Measurements from ENCODE around the gene AKR1B1. TPM values are rescaled to one million over a fixed set of nuclear protein-coding genes. Genes with fewer than 3 reads are reported as not detected.

The AKR1B1 gene
- total and polyA plus RNA-seq, 2 of the 4 experiments (the other 2 are of a cell fraction): 90.9 to 201 TPM

GRCh38 chr7:134452991-134453473 is 5.9 kb downstream of the AKR1B1 start (continued):
- no peak for TF ChIP-seq CHD1 (IDR thresholded peaks at IDR 0.05; ENCODE audit: low read depth, low read length)

GRCh38 chr7:134452419-134452838 is 6.5 kb downstream of the AKR1B1 start:
- CTCF ChIA-PET: no interaction called here
- 0 out of 3 replicates have a peak overlapping the region, but pooled peaks have one; percentile 53 for H2BK15ac ChIP-seq (ENCODE audit: low read depth, low read length)
- H3K9me3 ChIP-seq (ENCODE audit: control insufficient read depth, insufficient read depth, low read length): no peaks in the 10 kb centered on the region
- no peak for ATAC-seq (ENCODE audit: low read depth)
- H4K20me1 ChIP-seq (ENCODE audit: insufficient read depth, low read length): no peaks in the 10 kb centered on the region
- H3K9me1 ChIP-seq (ENCODE audit: insufficient read depth, low read length): peaks cover 43% of the 10 kb centered on the region
- in situ Hi-C loops (cut with MboI; ENCODE audit: low sequenced_read_pairs): no loop called here
- peaks cover 29 to 85% of the 10 kb centered on the region in 2 experiments; a peak in 3 of 4 replicates for H3K79me1 ChIP-seq (ENCODE audit: low read depth in 1 of 2, low read length in 2 of 2)
- H3K18ac ChIP-seq (ENCODE audit: low read depth, low read length): no peak overlapping the region
- no peaks in the 10 kb centered on the region for H3K27me3 ChIP-seq (ENCODE audit: control insufficient read depth, insufficient read depth, low read length)
- peak overlapping the region; percentile 53; the same call in 1 of the 2 replicates for H3K27ac ChIP-seq (ENCODE audit: insufficient read depth, low read length)
- H4K91ac ChIP-seq (ENCODE audit: insufficient read depth, low read depth, low read length): peak overlapping the region; percentile 59; the same call in 1 of the 2 replicates
- POLR2A ChIA-PET (ENCODE audit: unreplicated experiment): interaction anchor here (0.9 kb wide), 1 partner anchor 20 kb away, joined by 3 read pairs; no protein-coding TSS in a partner anchor
- WGBS, 2 experiments (ENCODE audit: extremely low coverage in 2 of 2, insufficient read length in 1 of 2): no CpG with 5 or more reads among the region's 5 CpGs
- H2AFZ ChIP-seq (replicated peaks; ENCODE audit: low read length, poor library complexity): peak overlapping the region; percentile 18
- H3K4me2 ChIP-seq (ENCODE audit: low read depth, low read length): no peak overlapping the region; the same call in 1 of the 2 replicates
- peaks cover 45% of the 10 kb centered on the region for H3K4me1 ChIP-seq (ENCODE audit: control insufficient read depth, insufficient read depth, low read length)
- H2AK5ac ChIP-seq (ENCODE audit: low read depth, low read length): peak overlapping the region; percentile 65
- H3K14ac ChIP-seq (replicated peaks; ENCODE audit: low read depth, low read length): no peak overlapping the region
- H2BK5ac ChIP-seq (ENCODE audit: low read depth, low read length, poor library complexity, severe bottlenecking): no peak overlapping the region
- H3K36me3 ChIP-seq (ENCODE audit: control insufficient read depth, insufficient read depth, low read length): peaks cover 31% of the 10 kb centered on the region
- dilution Hi-C loops (cut with HindIII; ENCODE audit: low sequenced_read_pairs, unreplicated experiment): no loop called here
- TF ChIP-seq USF2 (IDR thresholded peaks at IDR 0.05; ENCODE audit: low read depth, low read length) (no peak), BHLHE40 (IDR thresholded peaks at IDR 0.05; ENCODE audit: low read depth, low read length) (no peak), NFE2L2 (IDR thresholded peaks at IDR 0.05; ENCODE audit: low read depth, low read length) (no peak), CEBPB (IDR thresholded peaks at IDR 0.05; ENCODE audit: low read depth, low read length) (no peak), CHD1 (IDR thresholded peaks at IDR 0.05; ENCODE audit: low read depth, low read length) (no peak), ELK1 (IDR thresholded peaks at IDR 0.05; ENCODE audit: borderline replicate concordance, low read depth, low read length) (no peak), SMC3 (IDR thresholded peaks at IDR 0.05; ENCODE audit: low read depth, low read length) (no peak), RAD21 (IDR thresholded peaks at IDR 0.05; ENCODE audit: low read length) (no peak)
- H4K5ac ChIP-seq (ENCODE audit: low read depth, low read length): peak overlapping the region; percentile 19; the same call in 1 of the 2 replicates
- H3K9ac ChIP-seq (ENCODE audit: low read depth, low read length): no peak overlapping the region
- H3K56ac ChIP-seq (ENCODE audit: extremely low read depth, insufficient read depth, low read length): no peak overlapping the region
- peak overlapping the region; percentile 13 for H2AK9ac ChIP-seq (replicated peaks; ENCODE audit: low read depth, low read length, poor library complexity)
- peak overlapping the region; percentile 75; the same call in 1 of the 2 replicates for H3K4ac ChIP-seq (ENCODE audit: low read depth, low read length)
- H2BK120ac ChIP-seq (ENCODE audit: low read depth, low read length): 0 out of 2 replicates have a peak overlapping the region, but pooled peaks have one; percentile 73
- peak overlapping the region; percentile 17; the same call in 1 of the 2 replicates for H3K23ac ChIP-seq (ENCODE audit: low read depth, low read length)
- BruUV-seq (replicated peaks): no TSS peak
- DNase-seq: no peak
- H3K4me3 ChIP-seq (ENCODE audit: insufficient read depth, low read depth, low read length): no peak overlapping the region
- H2BK20ac ChIP-seq (ENCODE audit: low read depth, low read length): peak overlapping the region; percentile 39; the same call in 1 of the 2 replicates
- H4K8ac ChIP-seq (ENCODE audit: low read depth in 2 of 2, low read length in 2 of 2): peak overlapping the region in 1 of 2 experiments; percentile 25; a peak in 1 of 4 replicates
- intact Hi-C loops (cut with micrococcal nuclease): no loop called here

All from IMR-90 (cell line).